ENCODE measurements around the gene NUCKS1.

Gene NUCKS1

GRCh38 chr1:205706601-205707502 lies 43.1 kb downstream of the NUCKS1 start:
- Histone ChIP-seq H2AFZ (ENCODE audit: low read depth) (no peak overlapping the region), H3K79me2 (ENCODE audit: insufficient read depth, low read depth) (no peaks in the 10 kb centered on the region), H3K9ac (no peak overlapping the region), H3K27ac (no peak overlapping the region), H3K4me2 (no peak overlapping the region), H3K4me1 (ENCODE audit: low read depth, poor library complexity, severe bottlenecking) (peaks cover 4% of the 10 kb centered on the region), H3K27me3 (ENCODE audit: insufficient read depth, low read depth) (no peaks in the 10 kb centered on the region), H4K20me1 (ENCODE audit: insufficient read depth) (no peaks in the 10 kb centered on the region), H3K4me3 (IDR thresholded peaks at IDR 0.05; ENCODE audit: insufficient read depth, low read depth, low read length) (no peak overlapping the region), H3K36me3 (ENCODE audit: insufficient read depth) (no peaks in the 10 kb centered on the region)
- no peak for TF ChIP-seq CTCF (conservative IDR thresholded peaks at IDR 0.05; ENCODE audit: low read depth, low read length)

- no peaks in the 10 kb centered on the region for H3K79me2 ChIP-seq (ENCODE audit: insufficient read depth, low read depth)
- no peak overlapping the region for H3K4me2 ChIP-seq
- no peak overlapping the region for H3K4me3 ChIP-seq (IDR thresholded peaks at IDR 0.05; ENCODE audit: insufficient read depth, low read depth, low read length)
- H2AFZ ChIP-seq (ENCODE audit: low read depth): no peak overlapping the region
- TF ChIP-seq CTCF (conservative IDR thresholded peaks at IDR 0.05; ENCODE audit: low read depth, low read length): no peak
- no peaks in the 10 kb centered on the region for H4K20me1 ChIP-seq (ENCODE audit: insufficient read depth)
- no peaks in the 10 kb centered on the region for H3K4me1 ChIP-seq (ENCODE audit: low read depth, poor library complexity, severe bottlenecking)
- H3K27ac ChIP-seq: no peak overlapping the region
- H3K9ac ChIP-seq: no peak overlapping the region
- H3K36me3 ChIP-seq (ENCODE audit: insufficient read depth): no peaks in the 10 kb centered on the region
- H3K27me3 ChIP-seq (ENCODE audit: insufficient read depth, low read depth): no peaks in the 10 kb centered on the region
These were observed 45.1 kb downstream of the NUCKS1 start for GRCh38 chr1:205704903-205705302.

GRCh38 chr1:205703072-205703471 lies 46.9 kb downstream of the NUCKS1 start:
- no peak overlapping the region for H3K4me3 ChIP-seq (IDR thresholded peaks at IDR 0.05; ENCODE audit: insufficient read depth, low read depth, low read length)
- no peak overlapping the region for H3K27ac ChIP-seq
- H3K4me2 ChIP-seq: no peak overlapping the region
- no peak overlapping the region for H2AFZ ChIP-seq (ENCODE audit: low read depth)
- no peaks in the 10 kb centered on the region for H3K36me3 ChIP-seq (ENCODE audit: insufficient read depth)
- TF ChIP-seq CTCF (conservative IDR thresholded peaks at IDR 0.05; ENCODE audit: low read depth, low read length): no peak
- H4K20me1 ChIP-seq (ENCODE audit: insufficient read depth): no peaks in the 10 kb centered on the region
- no peak overlapping the region for H3K9ac ChIP-seq
- no peaks in the 10 kb centered on the region for H3K79me2 ChIP-seq (ENCODE audit: insufficient read depth, low read depth)
- H3K4me1 ChIP-seq (ENCODE audit: low read depth, poor library complexity, severe bottlenecking): no peaks in the 10 kb centered on the region
- H3K27me3 ChIP-seq (ENCODE audit: insufficient read depth, low read depth): no peaks in the 10 kb centered on the region

- TF ChIP-seq CTCF (conservative IDR thresholded peaks at IDR 0.05; ENCODE audit: low read depth, low read length): no peak
- Histone ChIP-seq H3K27me3 (ENCODE audit: insufficient read depth, low read depth) (no peaks in the 10 kb centered on the region), H3K4me2 (no peak overlapping the region), H3K27ac (no peak overlapping the region), H3K36me3 (ENCODE audit: insufficient read depth) (no peaks in the 10 kb centered on the region), H3K4me3 (IDR thresholded peaks at IDR 0.05; ENCODE audit: insufficient read depth, low read depth, low read length) (no peak overlapping the region), H3K79me2 (ENCODE audit: insufficient read depth, low read depth) (no peaks in the 10 kb centered on the region), H2AFZ (ENCODE audit: low read depth) (no peak overlapping the region), H4K20me1 (ENCODE audit: insufficient read depth) (no peaks in the 10 kb centered on the region), H3K4me1 (ENCODE audit: low read depth, poor library complexity, severe bottlenecking) (no peaks in the 10 kb centered on the region), H3K9ac (no peak overlapping the region)
These were observed 48.1 kb downstream of the NUCKS1 start for GRCh38 chr1:205701891-205702290.
